CD4-positive, alpha-beta T cell treated with Interleukin-17A for 4 hours (primary cell): ENCODE results near the gene IRS4.

Source experiments
- DNase-seq: peaks from one replicate; pipeline ENCODE4 v3.0.0-alpha.2; 2020; ENCODE audit warnings: mixed read lengths

Gene IRS4

GRCh38 chrX:108736509-108737479 is at the start of gene IRS4:
Gene IRS4 (minus strand): TSS chrX:108736563.
- DNase-seq: no peak

GRCh38 chrX:108772549-108772948 is 36.2 kb upstream of the IRS4 start:
- no peak for DNase-seq

GRCh38 chrX:108763559-108763958 is 27.2 kb upstream of the IRS4 start:
- DNase-seq: no peak

GRCh38 chrX:108740299-108740774 is 4.0 kb upstream of the IRS4 start:
- no peak for DNase-seq

DNA sequence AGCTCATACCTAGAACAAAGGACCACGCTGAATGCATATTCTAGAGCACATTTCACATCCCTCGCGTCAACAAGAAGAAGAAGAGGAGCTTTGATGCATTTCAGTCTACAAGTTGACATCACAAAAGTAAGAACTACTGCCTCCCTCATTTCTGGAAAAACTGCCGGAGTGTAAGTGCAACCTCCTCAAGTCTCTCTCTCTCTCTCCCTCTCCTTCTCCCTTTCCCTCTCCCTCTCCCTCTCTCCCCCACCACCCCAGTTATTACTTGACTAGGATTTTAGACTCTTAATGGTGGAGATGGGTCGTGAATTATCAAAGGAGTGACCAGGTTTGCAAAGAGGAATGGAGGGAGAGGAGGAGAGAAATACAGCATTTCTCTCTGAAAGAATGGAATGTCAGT is 1.4 kb upstream of the IRS4 start:
- no peak for DNase-seq

- no peak for DNase-seq
These were observed 469 bp downstream of the IRS4 start for GRCh38 chrX:108735679-108736508.

GRCh38 chrX:108735091-108735678 is 1.2 kb downstream of the IRS4 start:
- DNase-seq: no peak

DNA sequence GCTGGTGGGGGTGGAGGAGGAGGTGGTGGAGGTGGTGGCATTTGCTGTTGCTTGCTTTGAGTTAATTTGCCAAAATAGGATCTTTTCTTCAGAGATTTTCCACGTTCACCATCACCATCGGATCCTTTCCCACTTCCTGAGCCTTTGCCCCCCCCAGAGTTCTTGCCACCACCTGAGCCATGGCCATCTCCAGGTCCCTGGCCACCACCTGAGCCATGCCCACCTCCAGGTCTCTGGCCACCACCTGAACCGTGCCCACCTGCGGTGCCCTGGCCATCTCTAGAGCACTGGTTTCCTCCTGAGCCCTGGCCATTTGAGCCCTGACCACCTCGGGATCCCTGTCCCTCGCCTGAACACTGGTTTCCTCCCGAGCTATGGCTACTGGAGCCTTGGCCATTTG is 1.9 kb downstream of the IRS4 start:
- DNase-seq: no peak

- no peak for DNase-seq
These were observed 3.6 kb downstream of the IRS4 start for GRCh38 chrX:108732630-108733321.

DNA sequence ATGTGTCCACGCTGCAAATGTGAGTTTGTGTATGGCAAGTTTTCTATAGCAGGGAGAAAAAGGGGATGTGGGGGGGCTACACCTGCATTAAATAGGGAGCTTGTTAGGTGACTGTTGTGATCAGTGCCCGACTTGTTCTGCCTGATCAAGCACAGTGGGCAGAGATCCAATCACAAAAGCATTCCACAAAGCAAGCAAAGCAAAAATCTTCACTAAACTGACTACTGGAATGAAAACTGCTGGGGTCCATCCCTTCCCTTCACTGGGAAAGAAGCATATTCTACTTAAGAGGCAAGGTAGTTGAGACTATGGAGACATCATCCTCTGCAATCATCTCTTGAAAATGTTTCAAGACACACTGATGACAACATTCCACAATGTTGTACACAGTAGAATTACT is 5.2 kb downstream of the IRS4 start:
- DNase-seq: no peak

DNA sequence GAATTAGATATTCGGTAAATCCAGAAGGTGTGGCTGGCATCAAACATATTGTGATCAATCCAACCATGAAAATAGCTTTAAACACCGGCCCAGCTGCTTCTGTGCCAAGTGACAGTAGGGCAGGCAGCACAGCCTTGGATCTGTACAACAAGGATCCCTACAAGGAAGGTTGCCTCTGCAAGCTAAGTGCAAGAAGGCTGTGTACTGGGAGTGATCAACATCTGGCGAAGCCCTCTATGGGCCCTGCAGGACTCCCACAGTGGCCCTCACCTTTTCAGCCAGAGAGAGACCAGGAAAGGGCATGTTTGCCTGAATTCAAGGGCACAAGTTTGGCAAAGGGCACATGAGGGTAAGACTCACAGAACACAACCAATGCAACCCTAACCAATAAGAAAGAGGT is 9.6 kb downstream of the IRS4 start:
- DNase-seq: no peak

- no peak for DNase-seq
These were observed 13.8 kb downstream of the IRS4 start for GRCh38 chrX:108722561-108722960.

GRCh38 chrX:108712886-108713285 is 23.5 kb downstream of the IRS4 start:
- DNase-seq: no peak

DNA sequence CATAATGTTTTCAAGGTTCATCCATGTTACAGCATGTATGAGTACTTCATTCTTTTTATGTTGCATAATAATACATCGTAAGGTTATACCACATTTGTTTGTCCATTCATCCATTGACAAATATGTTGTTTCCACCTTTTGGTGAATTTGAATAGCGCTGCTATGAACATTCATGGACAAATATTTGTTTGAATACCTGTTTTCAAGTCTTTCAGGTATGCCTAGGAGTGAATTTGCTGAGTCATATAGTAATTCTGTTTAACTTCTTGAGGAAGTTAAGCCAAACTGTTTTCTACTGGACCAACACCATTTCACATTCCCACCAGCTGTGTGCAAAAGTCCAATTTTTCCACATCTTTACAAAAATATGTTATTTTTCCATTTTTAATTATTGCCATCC is 31.5 kb downstream of the IRS4 start:
- DNase-seq: no peak

- no peak for DNase-seq
These were observed 33.8 kb downstream of the IRS4 start for GRCh38 chrX:108702530-108702929.

GRCh38 chrX:108701633-108702032 is 34.7 kb downstream of the IRS4 start:
- DNase-seq: no peak

DNA sequence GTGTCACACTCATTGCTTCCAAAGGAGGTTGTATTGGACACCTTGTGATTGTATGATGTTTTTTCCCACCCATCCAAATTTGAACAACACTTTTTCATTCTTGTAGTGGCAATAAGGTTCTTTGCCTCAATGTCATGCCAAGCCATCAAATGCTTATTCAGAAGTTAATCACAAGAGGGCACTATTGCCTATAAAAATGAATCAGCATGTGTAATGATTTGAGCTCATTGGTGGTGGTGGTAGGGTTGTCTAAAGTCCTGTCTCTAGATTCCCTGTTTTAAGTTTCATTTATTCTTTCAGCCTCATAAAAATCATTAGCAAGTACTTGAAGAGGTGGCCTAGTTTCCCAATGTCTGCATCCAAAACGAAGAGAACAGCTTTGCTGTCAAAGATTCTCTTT is 37.0 kb downstream of the IRS4 start:
- no peak for DNase-seq

DNA sequence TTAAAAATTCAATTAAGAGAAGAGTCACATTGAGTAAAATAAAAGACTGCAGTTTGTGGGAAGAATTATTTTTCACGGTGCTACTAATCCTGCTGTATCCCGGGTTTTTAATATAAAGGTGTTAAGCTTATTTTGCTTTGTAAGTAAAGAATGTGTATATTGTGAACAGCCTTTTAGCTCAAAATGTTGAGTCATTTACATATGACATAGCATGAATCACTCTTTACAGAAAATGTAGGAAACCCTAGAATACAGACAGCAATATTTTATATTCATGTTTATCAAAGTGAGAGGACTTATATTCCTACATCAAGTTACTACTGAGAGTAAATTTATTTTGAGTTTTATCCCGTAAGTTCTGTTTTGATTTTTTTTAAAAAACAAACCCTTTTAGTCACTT is 39.7 kb downstream of the IRS4 start:
- no peak for DNase-seq
